Stimulated activated CD4-positive, alpha-beta T cell treated with anti-CD3 and anti-CD28 coated beads, Interleukin-2, amount 100 ng/mL, for 4 hours (primary cell): ENCODE results near the gene IQGAP1.
"Not testable (repeated sequence)": the region's sequence is repeated elsewhere in the genome, so short reads cannot be mapped to it uniquely, and the experiment has no call there.

Experiments
- DNase-seq: peaks from one replicate; pipeline ENCODE4 v3.0.0-alpha.2; 2020; ENCODE audit warnings: low read depth

The IQGAP1 gene

GRCh38 chr15:90387534-90388461, at the start of gene IQGAP1:
TSS of gene IQGAP1 (plus strand) at chr15:90388242. CDS start at chr15:90388342, 100 bp downstream.
- peak; percentile 92 for DNase-seq

GRCh38 chr15:90338532-90338931, 49.5 kb upstream of the IQGAP1 start:
- DNase-seq, result no peak

- DNase-seq, result no peak
Observed at GRCh38 chr15:90340345-90340744, 47.7 kb upstream of the IQGAP1 start.

- no peak for DNase-seq
Observed at GRCh38 chr15:90343302-90343790, 44.7 kb upstream of the IQGAP1 start.

GRCh38 chr15:90344662-90345061, 43.4 kb upstream of the IQGAP1 start:
- DNase-seq, result no peak

GRCh38 chr15:90345857-90346256, 42.2 kb upstream of the IQGAP1 start:
- DNase-seq, result no peak

GRCh38 chr15:90347431-90348065, 40.5 kb upstream of the IQGAP1 start:
- DNase-seq, result not testable (repeated sequence)

- no peak for DNase-seq
Observed at GRCh38 chr15:90348456-90348855, 39.6 kb upstream of the IQGAP1 start.

- DNase-seq, result no peak
Observed at GRCh38 chr15:90349072-90349471, 39.0 kb upstream of the IQGAP1 start.

GRCh38 chr15:90349821-90350220, 38.2 kb upstream of the IQGAP1 start:
- no peak for DNase-seq

GRCh38 chr15:90351479-90352106, 36.4 kb upstream of the IQGAP1 start:
- no peak for DNase-seq

GRCh38 chr15:90352107-90352893, 35.7 kb upstream of the IQGAP1 start, which contains the start of gene ZNF774:
TSS of gene ZNF774 (plus strand) at chr15:90352284. CDS start at chr15:90354661, 2,377 bp downstream.
- DNase-seq, result peak; percentile 83

GRCh38 chr15:90354986-90355385, 33.1 kb upstream of the IQGAP1 start:
- DNase-seq, result no peak

- DNase-seq, result no peak
Observed at GRCh38 chr15:90358124-90359033, 29.7 kb upstream of the IQGAP1 start.

- no peak for DNase-seq
Observed at GRCh38 chr15:90360746-90361145, 27.3 kb upstream of the IQGAP1 start.

- DNase-seq, result no peak
Observed at GRCh38 chr15:90362936-90363212, 25.2 kb upstream of the IQGAP1 start.

- no peak for DNase-seq
Observed at GRCh38 chr15:90364251-90364650, 23.8 kb upstream of the IQGAP1 start.

GRCh38 chr15:90365414-90366055, 22.5 kb upstream of the IQGAP1 start:
- DNase-seq, result no peak

- DNase-seq, result no peak
Observed at GRCh38 chr15:90367576-90367975, 20.5 kb upstream of the IQGAP1 start.

GRCh38 chr15:90375071-90375470, 13.0 kb upstream of the IQGAP1 start:
- no peak for DNase-seq
